HCT116 (cell line): ENCODE measurements around the gene ABCC10. TPM values are rescaled to one million over a fixed set of nuclear protein-coding genes. Genes with fewer than 3 reads are reported as not detected.

Experiments
- ATAC-seq: fragments of 200-7000 bp; cut with Tn5 transposase; 2 replicates; pipeline ENCODE4 v1.9.1; 2020; ENCODE audit warnings: mild to moderate bottlenecking, moderate library complexity
- BruUV-seq: library from RNA; stranded (reverse); fragments of 400-500 nt; replicated peaks from 2 replicates; lab custom pipeline; 2021; lab: Mats Ljungman, UMichigan
- CTCF ChIA-PET: fragments of 300-600 bp; sonication (Branson Sonifier 250); formaldehyde crosslinking; loops from one replicate; lab custom pipeline; 2021; ENCODE audit warnings: antibody characterized with exemption; lab: Charles Lee
- POLR2A ChIA-PET: fragments of 300-600, 350-600 bp; sonication (Branson Sonifier 250); formaldehyde crosslinking; loops from one replicate; lab custom pipeline; 2021; ENCODE audit warnings: antibody characterized with exemption; lab: Charles Lee
- RAD21 ChIA-PET, 2 experiments: fragments of 300-600 bp; sonication (Branson Sonifier 250); formaldehyde crosslinking; loops; one replicate each; lab custom pipeline; 2023; ENCODE audit warnings: low total read pairs in 2 of 2; ENCODE audit not compliant: uncharacterized antibody in 2 of 2, unreplicated experiment in 2 of 2, low non-redundant PET in 1 of 2; lab: Charles Lee
- DNase-seq: peaks from one replicate; pipeline ENCODE4 v3.0.0-alpha.2; 2010; ENCODE audit warnings: low read depth, low spot score
- H2AFZ ChIP-seq: fragments of 200-600 bp; shearing (Covaris generic), sonication (generic); 2 replicates; pipeline ENCODE4 v1.6.1; 2017; ENCODE audit warnings: low read depth, mixed run types, mixed read lengths, antibody characterized with exemption, low read length; ENCODE audit not compliant: poor library complexity, severe bottlenecking
- H3K27ac ChIP-seq: 2 replicates; pipeline ENCODE4 v1.5.1; 2012; ENCODE audit warnings: low read depth, low read length
- H3K27me3 ChIP-seq: fragments of 200-600 bp; sonication (generic); 2 replicates; pipeline ENCODE4 v1.6.1; 2016; ENCODE audit warnings: mixed run types, low read length, mixed read lengths; ENCODE audit not compliant: insufficient read depth
- H3K36me3 ChIP-seq, 2 experiments: fragments of 200-500 bp in 1 of 2; fragments of 200-600 bp in 1 of 2; sonication (Bioruptor generic) in 1 of 2; sonication (generic) in 1 of 2; 2 replicates each; pipeline versions ENCODE4 v1.5.1 to v1.6.1; 2014 to 2016; ENCODE audit warnings: low read length in 2 of 2, inconsistent platforms in 1 of 2, mixed read lengths in 1 of 2, mixed run types in 1 of 2; ENCODE audit not compliant: insufficient read depth in 2 of 2, control insufficient read depth in 1 of 2
- H3K4me1 ChIP-seq, 2 experiments: fragments of 200-600 bp in 1 of 2; sonication (generic) in 1 of 2; 2 replicates each; pipeline versions ENCODE4 v1.5.1 to v1.6.1; 2012 to 2017; ENCODE audit warnings: low read length in 2 of 2, inconsistent platforms in 1 of 2, mild to moderate bottlenecking in 1 of 2, mixed read lengths in 1 of 2, mixed run types in 1 of 2, moderate library complexity in 1 of 2; ENCODE audit not compliant: insufficient read depth in 2 of 2, control insufficient read depth in 1 of 2
- H3K4me2 ChIP-seq: fragments of 200-600 bp; sonication (generic); 2 replicates; pipeline ENCODE4 v1.6.1; 2017; ENCODE audit warnings: mixed run types, low read length, mixed read lengths
- H3K4me3 ChIP-seq, 2 experiments: fragments of 200-600 bp in 1 of 2; sonication (generic) in 1 of 2; replicated peaks in 1 of 2; 2 replicates each; pipeline ENCODE4 v1.5.1; 2011 to 2016; ENCODE audit warnings: low read length in 2 of 2, control low read depth in 1 of 2, low read depth in 1 of 2, mild to moderate bottlenecking in 1 of 2, mixed read lengths in 1 of 2, mixed run types in 1 of 2
- H3K79me2 ChIP-seq: fragments of 200-600 bp; sonication (generic); 2 replicates; pipeline ENCODE4 v1.6.1; 2017; ENCODE audit warnings: mild to moderate bottlenecking, mixed run types, low read length, moderate library complexity, mixed read lengths; ENCODE audit not compliant: insufficient read depth
- H3K9ac ChIP-seq: fragments of 200-600 bp; sonication (generic); 2 replicates; pipeline ENCODE4 v1.6.1; 2016; ENCODE audit warnings: low read length, mixed read lengths
- H3K9me2 ChIP-seq: fragments of 200-600 bp; sonication (generic), shearing (Covaris generic); 2 replicates; pipeline ENCODE4 v1.6.1; 2017; ENCODE audit warnings: mixed run types, mild to moderate bottlenecking, moderate library complexity; ENCODE audit not compliant: insufficient read depth
- H3K9me3 ChIP-seq, 2 experiments: fragments of 200-500 bp in 1 of 2; fragments of 200-600 bp in 1 of 2; sonication (Bioruptor generic) in 1 of 2; sonication (generic) in 1 of 2; 2 replicates each; pipeline ENCODE4 v1.6.1; 2014 to 2017; ENCODE audit warnings: low read length in 2 of 2, mixed read lengths in 2 of 2, inconsistent platforms in 1 of 2, low read depth in 1 of 2, mild to moderate bottlenecking in 1 of 2, mixed run types in 1 of 2, moderate library complexity in 1 of 2; ENCODE audit not compliant: control insufficient read depth in 1 of 2, insufficient read depth in 1 of 2
- H4K20me1 ChIP-seq: fragments of 200-600 bp; sonication (generic), shearing (Covaris generic); 2 replicates; pipeline ENCODE4 v1.6.1; 2017; ENCODE audit warnings: mixed run types, mild to moderate bottlenecking, moderate library complexity; ENCODE audit not compliant: insufficient read depth
- JUND ChIP-seq: IDR thresholded peaks from 2 replicates; pipeline ENCODE4 v1.6.1; 2012
- POLR2AphosphoS5 ChIP-seq: IDR thresholded peaks from 2 replicates; pipeline ENCODE4 v1.6.1; 2011; ENCODE audit warnings: mild to moderate bottlenecking, low read depth, low read length, moderate library complexity
- YY1 ChIP-seq: IDR thresholded peaks from 2 replicates; pipeline ENCODE4 v1.6.1; 2011; ENCODE audit warnings: low read length, low read depth, moderate library complexity, mild to moderate bottlenecking; ENCODE audit not compliant: insufficient replicate concordance; ENCODE audit errors: extremely low read depth
- ZBTB33 ChIP-seq: IDR thresholded peaks from 2 replicates; pipeline ENCODE4 v1.6.1; 2011; ENCODE audit warnings: mild to moderate bottlenecking, low read length, moderate library complexity; ENCODE audit not compliant: insufficient replicate concordance; ENCODE audit errors: extremely low read depth
- ZFX ChIP-seq: fragments of 450-650 bp; IDR thresholded peaks from 2 replicates; pipeline ENCODE4 v1.6.1; 2017
- intact Hi-C: fragments of 100-400 bp; cut with micrococcal nuclease; formaldehyde crosslinking; loops from 2 replicates; pipeline ENCODE4 v1.10.0; 2022
- total RNA-seq: library from RNA; stranded (reverse); gene quantifications from one replicate; pipeline ENCODE4 v1.2.1, GENCODE V29; 2021; ENCODE audit not compliant: unreplicated experiment
- TF ChIP-seq, protein P1 (sequence below): IDR thresholded peaks from 2 replicates; pipeline ENCODE4 v1.6.1; 2012

The ABCC10 gene
- total RNA-seq, 1 experiment from 2014 or later = 29.9 TPM

DNA sequence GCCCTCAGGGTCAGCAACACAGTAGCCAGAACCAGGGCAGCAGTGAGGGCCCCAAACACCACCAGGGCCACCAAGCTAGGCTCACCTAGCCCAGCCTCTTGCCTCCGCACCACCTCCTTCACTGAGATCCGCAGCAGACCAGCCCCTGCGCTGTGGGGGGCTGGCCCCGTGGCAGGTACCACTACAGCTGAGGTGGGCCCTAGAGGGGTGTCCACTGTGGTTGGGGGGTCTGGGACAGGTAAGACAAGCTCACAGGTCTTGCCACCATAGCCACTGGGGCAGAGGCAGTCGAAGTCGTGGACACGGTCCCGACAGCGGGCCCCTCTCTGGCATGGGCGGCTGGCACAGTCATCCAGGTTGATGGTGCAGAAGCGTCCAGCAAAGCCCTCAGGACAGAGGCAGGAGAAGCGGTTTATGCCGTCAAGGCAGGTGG is 23.4 kb downstream of the ABCC10 start:
- Histone ChIP-seq H4K20me1 (no peaks in the 10 kb centered on the region), H3K9me3 (no peaks in the 10 kb centered on the region), H3K27me3 (no peaks in the 10 kb centered on the region), H3K79me2 (no peaks in the 10 kb centered on the region), H3K9me2 (no peaks in the 10 kb centered on the region), H3K27ac (no peak overlapping the region), H2AFZ (no peak overlapping the region), H3K9ac (no peak overlapping the region), H3K36me3 (peaks cover 0 to 3% of the 10 kb centered on the region in 2 experiments; a peak in 3 of 4 replicates), H3K4me2 (no peak overlapping the region), H3K4me3 (no peak overlapping the region), H3K4me1 (peaks cover under 1 to 11% of the 10 kb centered on the region in 2 experiments; a peak in 2 of 4 replicates)
- no TSS peak for BruUV-seq
- intact Hi-C loops = no loop called here
- ATAC-seq (no peak), DNase-seq (no peak)
- RAD21 ChIA-PET = no interaction called here
- TF ChIP-seq, protein P1, sequence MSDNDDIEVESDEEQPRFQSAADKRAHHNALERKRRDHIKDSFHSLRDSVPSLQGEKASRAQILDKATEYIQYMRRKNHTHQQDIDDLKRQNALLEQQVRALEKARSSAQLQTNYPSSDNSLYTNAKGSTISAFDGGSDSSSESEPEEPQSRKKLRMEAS = no peak
- TF ChIP-seq ZBTB33 = no peak
- POLR2A ChIA-PET = no interaction called here
- CTCF ChIA-PET = no interaction called here

GRCh38 chr6:43451348-43451747 is 24.0 kb downstream of the ABCC10 start:
- Histone ChIP-seq H3K9me2 (no peaks in the 10 kb centered on the region), H3K4me2 (no peak overlapping the region), H3K36me3 (peaks cover 0 to 3% of the 10 kb centered on the region in 2 experiments; a peak in 3 of 4 replicates), H4K20me1 (no peaks in the 10 kb centered on the region), H3K9me3 (no peaks in the 10 kb centered on the region), H3K9ac (no peak overlapping the region), H3K79me2 (no peaks in the 10 kb centered on the region), H3K4me3 (no peak overlapping the region), H2AFZ (no peak overlapping the region), H3K27ac (no peak overlapping the region), H3K4me1 (peaks cover 5 to 17% of the 10 kb centered on the region in 2 experiments; a peak in 3 of 4 replicates), H3K27me3 (no peaks in the 10 kb centered on the region)
- no TSS peak for BruUV-seq
- TF ChIP-seq, protein P1 = no peak
- TF ChIP-seq YY1 (no peak), ZFX (no peak), POLR2AphosphoS5 (no peak), JUND (no peak)
- ChIA-PET RAD21 (no interaction called here), CTCF (no interaction called here), POLR2A (no interaction called here)
- intact Hi-C loops = no loop called here
- ATAC-seq (no peak), DNase-seq (no peak)
